CD4-positive, alpha-beta T cell treated with Interleukin-17A for 1 hour (primary cell): ENCODE measurements around the gene CD96.
A peak's percentile ranks its signal among the peaks of the same experiment; 100 is the strongest.
"Not testable (repeated sequence)": the region's sequence is repeated elsewhere in the genome, so short reads cannot be mapped to it uniquely, and the experiment has no call there.

Experiments used
- DNase-seq: peaks from one replicate; pipeline ENCODE4 v3.0.0-alpha.2; 2020

The CD96 gene

GRCh38 chr3:111561902-111562301 lies 19.9 kb downstream of the CD96 start:
- not testable (repeated sequence) for DNase-seq

- DNase-seq = no peak
Observed at GRCh38 chr3:111566844-111567243, 24.8 kb downstream of the CD96 start.

- no peak for DNase-seq
Observed at GRCh38 chr3:111568355-111568754, 26.4 kb downstream of the CD96 start.

GRCh38 chr3:111568911-111569310 lies 26.9 kb downstream of the CD96 start:
- no peak for DNase-seq

- no peak for DNase-seq
Observed at GRCh38 chr3:111570404-111571030, 28.5 kb downstream of the CD96 start.

- DNase-seq = no peak
Observed at GRCh38 chr3:111571282-111571681, 29.3 kb downstream of the CD96 start.

- DNase-seq = peak; percentile 36
Observed at GRCh38 chr3:111571907-111572460, 30.0 kb downstream of the CD96 start.

GRCh38 chr3:111577113-111577512 lies 35.1 kb downstream of the CD96 start:
- DNase-seq = no peak

GRCh38 chr3:111577798-111578685 lies 36.0 kb downstream of the CD96 start:
- peak; percentile 49 for DNase-seq

GRCh38 chr3:111578867-111579266 lies 36.9 kb downstream of the CD96 start:
- DNase-seq = no peak

- no peak for DNase-seq
Observed at GRCh38 chr3:111579495-111579894, 37.5 kb downstream of the CD96 start.

- DNase-seq = no peak
Observed at GRCh38 chr3:111581403-111582119, 39.6 kb downstream of the CD96 start.

- no peak for DNase-seq
Observed at GRCh38 chr3:111582120-111582474, 40.1 kb downstream of the CD96 start.

- DNase-seq = no peak
Observed at GRCh38 chr3:111584744-111585143, 42.7 kb downstream of the CD96 start.

- no peak for DNase-seq
Observed at GRCh38 chr3:111585217-111585616, 43.2 kb downstream of the CD96 start.

- DNase-seq = no peak
Observed at GRCh38 chr3:111588527-111588926, 46.5 kb downstream of the CD96 start.

- DNase-seq = no peak
Observed at GRCh38 chr3:111589303-111590142, 47.5 kb downstream of the CD96 start.

- no peak for DNase-seq
Observed at GRCh38 chr3:111590143-111590491, 48.1 kb downstream of the CD96 start.

GRCh38 chr3:111591555-111591954 lies 49.6 kb downstream of the CD96 start:
- DNase-seq = no peak

GRCh38 chr3:111592143-111592542 lies 50.1 kb downstream of the CD96 start:
- DNase-seq = no peak

GRCh38 chr3:111592936-111593335 lies 50.9 kb downstream of the CD96 start:
- DNase-seq = no peak

GRCh38 chr3:111593666-111594065 lies 51.7 kb downstream of the CD96 start:
- no peak for DNase-seq

- no peak for DNase-seq
Observed at GRCh38 chr3:111594205-111594604, 52.2 kb downstream of the CD96 start.
